Calu3 (cell line): ENCODE results near the gene C10orf90. TPM values are rescaled to one million over a fixed set of nuclear protein-coding genes. Genes with fewer than 3 reads are reported as not detected.

Source experiments
- BruUV-seq: library from RNA; stranded (reverse); fragments of 400-500 nt; replicated peaks from 2 replicates; lab custom pipeline; 2021; lab: Mats Ljungman, UMichigan
- CTCF ChIA-PET: fragments of 300-600 bp; sonication (Branson Sonifier 250); formaldehyde crosslinking; loops from one replicate; lab custom pipeline; 2022; ENCODE audit warnings: antibody characterized with exemption; lab: Charles Lee
- DNase-seq: peaks from one replicate; pipeline ENCODE4 v3.0.0; 2022
- H3K27ac Mint-ChIP-seq: one replicate; pipeline ENCODE4 v1.8.0; 2022; ENCODE audit warnings: mixed read lengths; ENCODE audit not compliant: unreplicated experiment
- H3K27me3 Mint-ChIP-seq: one replicate; pipeline ENCODE4 v1.8.0; 2022; ENCODE audit warnings: mixed read lengths; ENCODE audit not compliant: unreplicated experiment
- H3K36me3 Mint-ChIP-seq: one replicate; pipeline ENCODE4 v1.8.0; 2022; ENCODE audit warnings: mild to moderate bottlenecking, moderate library complexity, mixed read lengths; ENCODE audit not compliant: insufficient read depth, unreplicated experiment
- H3K4me1 Mint-ChIP-seq: one replicate; pipeline ENCODE4 v1.8.0; 2022; ENCODE audit warnings: mild to moderate bottlenecking, low read depth, mixed read lengths; ENCODE audit not compliant: unreplicated experiment
- H3K4me3 Mint-ChIP-seq: one replicate; pipeline ENCODE4 v1.8.0; 2022; ENCODE audit warnings: mild to moderate bottlenecking, low read depth, moderate library complexity, mixed read lengths; ENCODE audit not compliant: unreplicated experiment
- H3K9me3 Mint-ChIP-seq: one replicate; pipeline ENCODE4 v1.8.0; 2022; ENCODE audit warnings: low read depth, mixed read lengths; ENCODE audit not compliant: unreplicated experiment
- intact Hi-C: fragments of 100-400 bp; cut with micrococcal nuclease; formaldehyde crosslinking; loops from one replicate; pipeline ENCODE4 v1.10.0; 2022; ENCODE audit not compliant: unreplicated experiment
- total RNA-seq: library from RNA; stranded (reverse); gene quantifications from 2 replicates; pipeline ENCODE4 v1.2.3, GENCODE V29; 2022
- TF ChIP-seq, protein P1 (sequence below): fragments of 200-600 bp; IDR thresholded peaks from one replicate; pipeline ENCODE4 v1.8.0; 2022; ENCODE audit warnings: antibody characterized with exemption; ENCODE audit not compliant: unreplicated experiment

The C10orf90 gene
- total RNA-seq, 1 experiment from 2014 or later = not detected

DNA sequence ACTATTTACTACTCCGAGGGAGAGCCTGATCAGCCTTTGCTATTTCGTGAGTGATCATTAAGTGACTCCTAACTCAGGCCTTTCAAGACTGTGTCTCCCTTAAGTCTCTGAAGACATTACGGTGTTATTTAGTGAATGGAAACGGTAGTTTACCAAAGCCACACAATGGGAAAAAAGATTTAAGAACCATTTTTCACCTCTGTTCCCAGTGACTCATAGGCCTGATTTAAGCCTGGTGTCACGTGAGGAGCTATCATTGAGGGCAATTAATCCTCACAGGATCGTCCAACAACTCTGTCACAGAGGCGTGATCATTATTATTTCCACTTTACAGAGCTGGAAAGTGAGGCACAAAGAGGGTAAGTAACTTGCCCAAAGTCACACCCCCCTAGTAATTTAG, 20.3 kb downstream of the C10orf90 start:
- Mint-ChIP-seq H3K36me3 (no peaks in the 10 kb centered on the region), H3K4me1 (no peaks in the 10 kb centered on the region), H3K27me3 (peaks cover 12% of the 10 kb centered on the region), H3K27ac (no peak overlapping the region), H3K4me3 (no peak overlapping the region), H3K9me3 (no peaks in the 10 kb centered on the region)
- TF ChIP-seq, protein P1, sequence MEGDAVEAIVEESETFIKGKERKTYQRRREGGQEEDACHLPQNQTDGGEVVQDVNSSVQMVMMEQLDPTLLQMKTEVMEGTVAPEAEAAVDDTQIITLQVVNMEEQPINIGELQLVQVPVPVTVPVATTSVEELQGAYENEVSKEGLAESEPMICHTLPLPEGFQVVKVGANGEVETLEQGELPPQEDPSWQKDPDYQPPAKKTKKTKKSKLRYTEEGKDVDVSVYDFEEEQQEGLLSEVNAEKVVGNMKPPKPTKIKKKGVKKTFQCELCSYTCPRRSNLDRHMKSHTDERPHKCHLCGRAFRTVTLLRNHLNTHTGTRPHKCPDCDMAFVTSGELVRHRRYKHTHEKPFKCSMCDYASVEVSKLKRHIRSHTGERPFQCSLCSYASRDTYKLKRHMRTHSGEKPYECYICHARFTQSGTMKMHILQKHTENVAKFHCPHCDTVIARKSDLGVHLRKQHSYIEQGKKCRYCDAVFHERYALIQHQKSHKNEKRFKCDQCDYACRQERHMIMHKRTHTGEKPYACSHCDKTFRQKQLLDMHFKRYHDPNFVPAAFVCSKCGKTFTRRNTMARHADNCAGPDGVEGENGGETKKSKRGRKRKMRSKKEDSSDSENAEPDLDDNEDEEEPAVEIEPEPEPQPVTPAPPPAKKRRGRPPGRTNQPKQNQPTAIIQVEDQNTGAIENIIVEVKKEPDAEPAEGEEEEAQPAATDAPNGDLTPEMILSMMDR = no peak
- CTCF ChIA-PET = no interaction called here
- DNase-seq = no peak
- no TSS peak for BruUV-seq
- intact Hi-C loops = no loop called here

DNA sequence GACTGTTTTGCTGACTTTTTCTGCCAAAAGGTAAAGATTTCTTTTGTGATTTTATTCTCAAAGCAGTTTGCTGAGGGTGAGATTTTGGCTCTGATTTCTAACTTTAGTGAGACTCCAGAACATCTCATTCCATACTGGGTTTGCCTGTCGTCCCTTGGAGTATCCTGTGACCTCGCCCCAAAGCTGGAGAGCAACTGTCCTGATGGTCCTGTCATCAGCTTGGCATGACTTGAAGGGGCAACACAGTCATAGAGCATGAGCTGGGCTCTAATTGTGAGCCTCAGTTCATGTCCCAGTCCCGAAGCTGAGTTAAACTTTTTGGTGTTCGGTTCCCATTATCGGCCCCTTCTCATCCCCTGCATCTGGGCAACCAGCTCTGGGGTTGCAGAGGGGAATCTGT, 23.4 kb downstream of the C10orf90 start:
- no peak overlapping the region for H3K27ac Mint-ChIP-seq
- intact Hi-C loops = no loop called here
- no peaks in the 10 kb centered on the region for H3K4me1 Mint-ChIP-seq
- H3K36me3 Mint-ChIP-seq = no peaks in the 10 kb centered on the region
- DNase-seq = no peak
- peaks cover 10% of the 10 kb centered on the region for H3K27me3 Mint-ChIP-seq
- peaks cover 5% of the 10 kb centered on the region for H3K9me3 Mint-ChIP-seq
- BruUV-seq = no TSS peak
- CTCF ChIA-PET = no interaction called here
- TF ChIP-seq, protein P1 = no peak
- H3K4me3 Mint-ChIP-seq = no peak overlapping the region

DNA sequence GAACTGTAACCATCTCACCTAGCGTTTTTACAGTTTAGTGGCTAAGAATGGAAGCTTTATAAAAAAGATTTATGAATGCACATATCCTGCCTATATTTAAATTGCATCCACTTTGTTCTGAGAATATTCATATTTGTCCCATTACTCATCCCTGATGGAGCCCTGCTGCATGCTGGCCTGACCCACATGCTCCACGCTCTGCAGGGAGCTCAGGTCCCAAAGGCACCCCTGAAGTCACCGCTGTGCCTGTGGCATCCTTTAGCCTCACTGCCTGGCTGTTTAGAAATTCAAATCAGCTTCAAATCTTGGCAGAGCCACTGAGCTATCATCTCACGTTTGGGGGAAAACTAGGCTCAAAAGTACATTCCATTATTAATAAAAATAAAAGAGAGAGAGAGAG, 24.4 kb downstream of the C10orf90 start:
- Mint-ChIP-seq H3K9me3 (peaks cover 5% of the 10 kb centered on the region), H3K36me3 (no peaks in the 10 kb centered on the region), H3K4me3 (no peak overlapping the region), H3K27me3 (peaks cover 13% of the 10 kb centered on the region), H3K4me1 (no peaks in the 10 kb centered on the region), H3K27ac (no peak overlapping the region)
- no peak for DNase-seq
- intact Hi-C loops = no loop called here
- TF ChIP-seq, protein P1 = no peak
- CTCF ChIA-PET = no interaction called here
- no TSS peak for BruUV-seq

DNA sequence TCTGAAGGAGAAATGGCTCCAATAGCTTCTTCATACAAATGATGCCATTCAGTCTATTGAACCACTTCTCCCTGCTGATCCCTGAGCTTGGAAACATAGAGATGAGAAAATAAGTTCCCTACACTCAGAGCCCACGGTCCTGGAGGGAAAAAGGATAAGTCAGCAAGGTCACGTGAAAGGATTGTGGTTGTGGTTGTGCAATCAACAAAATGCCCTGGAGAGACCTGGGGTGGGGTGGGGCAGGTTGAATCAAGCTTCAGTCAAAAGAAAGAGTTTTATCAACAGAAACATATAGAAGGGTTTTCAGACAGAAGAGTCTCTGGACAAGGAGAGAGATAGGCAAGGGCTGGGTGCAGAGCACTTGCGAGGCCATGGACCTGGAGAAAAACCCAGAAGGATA, 30.1 kb downstream of the C10orf90 start:
- H3K36me3 Mint-ChIP-seq = no peaks in the 10 kb centered on the region
- TF ChIP-seq, protein P1 = no peak
- intact Hi-C loops = no loop called here
- no peak overlapping the region for H3K27ac Mint-ChIP-seq
- CTCF ChIA-PET = no interaction called here
- DNase-seq = no peak
- H3K9me3 Mint-ChIP-seq = peaks cover 5% of the 10 kb centered on the region
- no peaks in the 10 kb centered on the region for H3K4me1 Mint-ChIP-seq
- BruUV-seq = no TSS peak
- no peak overlapping the region for H3K4me3 Mint-ChIP-seq
- peaks cover 24% of the 10 kb centered on the region for H3K27me3 Mint-ChIP-seq
